ENCODE measurements around the gene COL4A5.

GRCh38 chrX:108702530-108702929, 262.9 kb downstream of the COL4A5 start:
- TF ChIP-seq, protein P1, sequence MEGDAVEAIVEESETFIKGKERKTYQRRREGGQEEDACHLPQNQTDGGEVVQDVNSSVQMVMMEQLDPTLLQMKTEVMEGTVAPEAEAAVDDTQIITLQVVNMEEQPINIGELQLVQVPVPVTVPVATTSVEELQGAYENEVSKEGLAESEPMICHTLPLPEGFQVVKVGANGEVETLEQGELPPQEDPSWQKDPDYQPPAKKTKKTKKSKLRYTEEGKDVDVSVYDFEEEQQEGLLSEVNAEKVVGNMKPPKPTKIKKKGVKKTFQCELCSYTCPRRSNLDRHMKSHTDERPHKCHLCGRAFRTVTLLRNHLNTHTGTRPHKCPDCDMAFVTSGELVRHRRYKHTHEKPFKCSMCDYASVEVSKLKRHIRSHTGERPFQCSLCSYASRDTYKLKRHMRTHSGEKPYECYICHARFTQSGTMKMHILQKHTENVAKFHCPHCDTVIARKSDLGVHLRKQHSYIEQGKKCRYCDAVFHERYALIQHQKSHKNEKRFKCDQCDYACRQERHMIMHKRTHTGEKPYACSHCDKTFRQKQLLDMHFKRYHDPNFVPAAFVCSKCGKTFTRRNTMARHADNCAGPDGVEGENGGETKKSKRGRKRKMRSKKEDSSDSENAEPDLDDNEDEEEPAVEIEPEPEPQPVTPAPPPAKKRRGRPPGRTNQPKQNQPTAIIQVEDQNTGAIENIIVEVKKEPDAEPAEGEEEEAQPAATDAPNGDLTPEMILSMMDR (IDR thresholded peaks at IDR 0.05): no peak
- no peak for TF ChIP-seq POLR2A (IDR thresholded peaks at IDR 0.05)
